SK-N-SH treated with all-trans-retinoic acid at 6 μM for 48 hours (cell line): ENCODE measurements around the gene DCDC1.

Experiments
- ARNTL ChIP-seq: fragments of 450-650 bp; formaldehyde crosslinking; IDR thresholded peaks from 2 replicates; pipeline ENCODE4 v1.5.0; 2020; ENCODE audit warnings: low read depth, mild to moderate bottlenecking, moderate library complexity, borderline replicate concordance
- BACH2 ChIP-seq: fragments of 250-450 bp; sonication (Bioruptor Pico); IDR thresholded peaks from 2 replicates; pipeline ENCODE4 v1.9.0; 2021; ENCODE audit warnings: mild to moderate bottlenecking, borderline replicate concordance
- ISL1 ChIP-seq: fragments of 250-450 bp; sonication (Bioruptor Pico); IDR thresholded peaks from 2 replicates; pipeline ENCODE4 v2.1.2; 2022; ENCODE audit warnings: mild to moderate bottlenecking, moderate library complexity
- RARB ChIP-seq: fragments of 250-450 bp; sonication (Bioruptor Pico); IDR thresholded peaks from 2 replicates; pipeline ENCODE4 v1.8.0; 2021; ENCODE audit warnings: mild to moderate bottlenecking, moderate library complexity
- SNAI2 ChIP-seq: fragments of 250-450 bp; sonication (Bioruptor Pico); IDR thresholded peaks from 2 replicates; pipeline ENCODE4 v1.5.0; 2020; ENCODE audit warnings: mild to moderate bottlenecking, moderate library complexity
- TCF4 ChIP-seq: fragments of 250-450 bp; sonication (Bioruptor Pico); IDR thresholded peaks from 2 replicates; pipeline ENCODE4 v1.8.0; 2021; ENCODE audit warnings: mild to moderate bottlenecking, moderate library complexity, borderline replicate concordance
- ZNF565 ChIP-seq: fragments of 450-650 bp; formaldehyde crosslinking; conservative IDR thresholded peaks from 2 replicates; pipeline ENCODE4 v1.5.0; 2020; ENCODE audit warnings: low read depth, mild to moderate bottlenecking, moderate library complexity
- ZNF8 ChIP-seq: fragments of 450-650 bp; formaldehyde crosslinking; IDR thresholded peaks from 2 replicates; pipeline ENCODE4 v1.5.0; 2020; ENCODE audit warnings: mild to moderate bottlenecking, moderate library complexity
- TF ChIP-seq, protein P1 (sequence below): fragments of 250-450 bp; sonication (Bioruptor Pico); IDR thresholded peaks from 2 replicates; pipeline ENCODE4 v1.8.0; 2020; ENCODE audit warnings: mild to moderate bottlenecking, moderate library complexity, borderline replicate concordance
- TF ChIP-seq, protein P2 (sequence below): fragments of 250-450 bp; sonication (Bioruptor Pico); IDR thresholded peaks from 2 replicates; pipeline ENCODE4 v1.5.1; 2020; ENCODE audit warnings: low read depth, mild to moderate bottlenecking, moderate library complexity
- TF ChIP-seq, protein P3 (sequence below): fragments of 250-450 bp; sonication (Bioruptor Pico); IDR thresholded peaks from 2 replicates; pipeline ENCODE4 v1.5.0; 2020; ENCODE audit warnings: mild to moderate bottlenecking, moderate library complexity

DNA sequence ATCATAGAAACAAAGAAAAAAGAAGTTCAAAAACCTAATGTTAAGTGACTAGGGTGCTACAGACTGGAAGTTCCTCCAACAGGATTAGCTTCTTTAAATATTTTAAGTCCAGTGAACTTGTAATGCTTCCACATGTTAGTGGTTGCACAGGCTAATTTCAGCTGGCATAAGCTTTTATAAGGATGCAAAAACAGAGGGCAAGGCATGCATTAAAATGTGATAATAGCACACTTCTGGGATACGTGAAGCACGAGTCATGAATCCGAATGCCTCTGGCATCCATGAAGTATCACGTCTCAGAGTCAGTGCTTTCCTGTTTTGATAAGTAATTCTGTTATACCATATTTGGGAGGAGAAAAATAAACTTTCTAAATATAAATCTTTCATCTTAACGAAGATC lies 106.8 kb downstream of the DCDC1 start:
- TF ChIP-seq ARNTL (CRISPR knock-in tag) (no peak), ZNF8 (CRISPR knock-in tag) (no peak), ZNF565 (CRISPR knock-in tag) (no peak), RARB (no peak), TCF4 (CRISPR knock-in tag) (no peak), BACH2 (CRISPR knock-in tag) (no peak), SNAI2 (no peak), ISL1 (CRISPR knock-in tag) (no peak)
- TF ChIP-seq, protein P1, sequence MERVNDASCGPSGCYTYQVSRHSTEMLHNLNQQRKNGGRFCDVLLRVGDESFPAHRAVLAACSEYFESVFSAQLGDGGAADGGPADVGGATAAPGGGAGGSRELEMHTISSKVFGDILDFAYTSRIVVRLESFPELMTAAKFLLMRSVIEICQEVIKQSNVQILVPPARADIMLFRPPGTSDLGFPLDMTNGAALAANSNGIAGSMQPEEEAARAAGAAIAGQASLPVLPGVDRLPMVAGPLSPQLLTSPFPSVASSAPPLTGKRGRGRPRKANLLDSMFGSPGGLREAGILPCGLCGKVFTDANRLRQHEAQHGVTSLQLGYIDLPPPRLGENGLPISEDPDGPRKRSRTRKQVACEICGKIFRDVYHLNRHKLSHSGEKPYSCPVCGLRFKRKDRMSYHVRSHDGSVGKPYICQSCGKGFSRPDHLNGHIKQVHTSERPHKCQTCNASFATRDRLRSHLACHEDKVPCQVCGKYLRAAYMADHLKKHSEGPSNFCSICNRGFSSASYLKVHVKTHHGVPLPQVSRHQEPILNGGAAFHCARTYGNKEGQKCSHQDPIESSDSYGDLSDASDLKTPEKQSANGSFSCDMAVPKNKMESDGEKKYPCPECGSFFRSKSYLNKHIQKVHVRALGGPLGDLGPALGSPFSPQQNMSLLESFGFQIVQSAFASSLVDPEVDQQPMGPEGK (CRISPR knock-in tag), result no peak
- TF ChIP-seq, protein P2, sequence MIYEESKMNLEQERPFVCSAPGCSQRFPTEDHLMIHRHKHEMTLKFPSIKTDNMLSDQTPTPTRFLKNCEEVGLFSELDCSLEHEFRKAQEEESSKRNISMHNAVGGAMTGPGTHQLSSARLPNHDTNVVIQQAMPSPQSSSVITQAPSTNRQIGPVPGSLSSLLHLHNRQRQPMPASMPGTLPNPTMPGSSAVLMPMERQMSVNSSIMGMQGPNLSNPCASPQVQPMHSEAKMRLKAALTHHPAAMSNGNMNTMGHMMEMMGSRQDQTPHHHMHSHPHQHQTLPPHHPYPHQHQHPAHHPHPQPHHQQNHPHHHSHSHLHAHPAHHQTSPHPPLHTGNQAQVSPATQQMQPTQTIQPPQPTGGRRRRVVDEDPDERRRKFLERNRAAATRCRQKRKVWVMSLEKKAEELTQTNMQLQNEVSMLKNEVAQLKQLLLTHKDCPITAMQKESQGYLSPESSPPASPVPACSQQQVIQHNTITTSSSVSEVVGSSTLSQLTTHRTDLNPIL, result no peak
- TF ChIP-seq, protein P3, sequence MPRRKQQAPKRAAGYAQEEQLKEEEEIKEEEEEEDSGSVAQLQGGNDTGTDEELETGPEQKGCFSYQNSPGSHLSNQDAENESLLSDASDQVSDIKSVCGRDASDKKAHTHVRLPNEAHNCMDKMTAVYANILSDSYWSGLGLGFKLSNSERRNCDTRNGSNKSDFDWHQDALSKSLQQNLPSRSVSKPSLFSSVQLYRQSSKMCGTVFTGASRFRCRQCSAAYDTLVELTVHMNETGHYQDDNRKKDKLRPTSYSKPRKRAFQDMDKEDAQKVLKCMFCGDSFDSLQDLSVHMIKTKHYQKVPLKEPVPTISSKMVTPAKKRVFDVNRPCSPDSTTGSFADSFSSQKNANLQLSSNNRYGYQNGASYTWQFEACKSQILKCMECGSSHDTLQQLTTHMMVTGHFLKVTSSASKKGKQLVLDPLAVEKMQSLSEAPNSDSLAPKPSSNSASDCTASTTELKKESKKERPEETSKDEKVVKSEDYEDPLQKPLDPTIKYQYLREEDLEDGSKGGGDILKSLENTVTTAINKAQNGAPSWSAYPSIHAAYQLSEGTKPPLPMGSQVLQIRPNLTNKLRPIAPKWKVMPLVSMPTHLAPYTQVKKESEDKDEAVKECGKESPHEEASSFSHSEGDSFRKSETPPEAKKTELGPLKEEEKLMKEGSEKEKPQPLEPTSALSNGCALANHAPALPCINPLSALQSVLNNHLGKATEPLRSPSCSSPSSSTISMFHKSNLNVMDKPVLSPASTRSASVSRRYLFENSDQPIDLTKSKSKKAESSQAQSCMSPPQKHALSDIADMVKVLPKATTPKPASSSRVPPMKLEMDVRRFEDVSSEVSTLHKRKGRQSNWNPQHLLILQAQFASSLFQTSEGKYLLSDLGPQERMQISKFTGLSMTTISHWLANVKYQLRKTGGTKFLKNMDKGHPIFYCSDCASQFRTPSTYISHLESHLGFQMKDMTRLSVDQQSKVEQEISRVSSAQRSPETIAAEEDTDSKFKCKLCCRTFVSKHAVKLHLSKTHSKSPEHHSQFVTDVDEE, result no peak
